MM.1S (cell line): ENCODE results near the gene ZNF215.

Experiments
- DNase-seq: peaks from one replicate; pipeline ENCODE4 v3.0.0-alpha.2; 2015
- H2AFZ ChIP-seq: fragments of 300-600 bp; sonication (generic); 2 replicates; pipeline ENCODE4 v1.6.0; 2016; ENCODE audit warnings: antibody characterized with exemption, low read length
- H3F3A ChIP-seq: fragments of 300-600 bp; sonication (generic); 2 replicates; pipeline ENCODE4 v1.6.1; 2016; ENCODE audit warnings: mild to moderate bottlenecking, antibody characterized with exemption, low read length, moderate library complexity, mixed read lengths; ENCODE audit not compliant: insufficient read depth
- H3K27ac ChIP-seq: fragments of 300-600 bp; sonication (generic); 2 replicates; pipeline ENCODE4 v1.5.1; 2016; ENCODE audit warnings: mild to moderate bottlenecking, low read length
- H3K27me3 ChIP-seq: fragments of 300-600 bp; sonication (generic); replicated peaks from 2 replicates; pipeline ENCODE4 v1.6.0; 2016; ENCODE audit warnings: low read length; ENCODE audit not compliant: insufficient read depth
- H3K36me3 ChIP-seq: fragments of 300-600 bp; sonication (generic); replicated peaks from 2 replicates; pipeline ENCODE4 v1.6.1; 2016; ENCODE audit warnings: mild to moderate bottlenecking, low read length, mixed read lengths; ENCODE audit not compliant: insufficient read depth
- H3K4me1 ChIP-seq: fragments of 300-600 bp; sonication (generic); 2 replicates; pipeline ENCODE4 v1.6.1; 2016; ENCODE audit warnings: low read length, mixed read lengths
- H3K4me2 ChIP-seq: fragments of 300-600 bp; sonication (generic); 2 replicates; pipeline ENCODE4 v1.6.0; 2016; ENCODE audit warnings: low read depth, low read length
- H3K4me3 ChIP-seq: fragments of 300-600 bp; sonication (generic); 2 replicates; pipeline ENCODE4 v1.5.1; 2016; ENCODE audit warnings: low read length, mixed read lengths
- H3K79me2 ChIP-seq: fragments of 300-600 bp; sonication (generic); 2 replicates; pipeline ENCODE4 v1.6.1; 2016; ENCODE audit warnings: mixed run types, low read length, mixed read lengths
- H3K9ac ChIP-seq: fragments of 300-600 bp; sonication (generic); 2 replicates; pipeline ENCODE4 v1.6.1; 2016; ENCODE audit warnings: low read length, mixed read lengths
- H3K9me2 ChIP-seq: fragments of 300-600 bp; sonication (generic); replicated peaks from 2 replicates; pipeline ENCODE4 v1.6.1; 2016; ENCODE audit warnings: mild to moderate bottlenecking, low read length, mixed read lengths; ENCODE audit not compliant: insufficient read depth
- H3K9me3 ChIP-seq: fragments of 300-600 bp; sonication (generic); replicated peaks from 2 replicates; pipeline ENCODE4 v1.6.1; 2016; ENCODE audit warnings: mild to moderate bottlenecking, low read length, mixed read lengths; ENCODE audit not compliant: insufficient read depth
- H4K20me1 ChIP-seq: fragments of 300-600 bp; sonication (generic); 2 replicates; pipeline ENCODE4 v1.6.1; 2016; ENCODE audit warnings: mild to moderate bottlenecking, low read length, moderate library complexity, mixed read lengths; ENCODE audit not compliant: insufficient read depth
- CTCF ChIP-seq: fragments of 300-600 bp; sonication (generic); IDR thresholded peaks from 2 replicates; pipeline ENCODE4 v1.5.1; 2016; ENCODE audit warnings: antibody characterized with exemption, low read length, mixed read lengths
- EZH2 ChIP-seq: fragments of 300-600 bp; sonication (generic); optimal IDR thresholded peaks from 2 replicates; pipeline ENCODE3; 2017; ENCODE audit warnings: low read depth, mild to moderate bottlenecking, antibody characterized with exemption, low read length, mixed read lengths
- EZH2phosphoT487 ChIP-seq: fragments of 300-600 bp; sonication (generic); IDR thresholded peaks from 2 replicates; pipeline ENCODE4 v1.6.1; 2018; ENCODE audit warnings: antibody characterized with exemption, low read length

ZNF215 gene

DNA sequence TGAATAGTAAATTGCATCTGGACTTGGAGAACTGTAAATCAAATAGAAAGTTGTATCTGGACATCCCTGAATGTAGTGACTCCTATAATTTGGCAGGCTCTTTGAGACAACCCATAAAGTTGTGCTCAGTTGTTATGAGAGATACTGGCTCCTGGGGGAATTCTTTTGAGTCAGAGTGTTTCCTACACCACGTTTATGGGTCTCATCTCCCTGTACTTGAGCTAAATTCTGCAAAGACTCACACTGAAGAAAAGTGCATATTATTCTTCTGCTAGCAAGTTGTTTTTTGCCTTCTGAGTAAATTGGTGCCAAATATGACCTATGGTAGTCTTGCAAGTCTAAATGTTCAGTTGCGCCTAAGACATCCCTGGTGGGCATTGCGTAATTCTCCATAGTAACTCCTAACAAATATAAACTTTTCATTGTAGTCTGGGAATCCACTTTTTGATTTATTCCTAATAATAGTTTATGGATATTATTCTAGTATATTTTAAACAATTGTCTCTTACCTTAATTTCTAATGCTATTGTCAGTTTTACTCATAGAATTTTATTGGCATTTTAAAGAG, 5.0 kb downstream of the ZNF215 start:
- Histone ChIP-seq H3K4me1 (peaks cover 33% of the 10 kb centered on the region), H2AFZ (no peak overlapping the region), H3F3A (peaks cover 34% of the 10 kb centered on the region), H3K27me3 (no peaks in the 10 kb centered on the region), H3K36me3 (peaks cover 21% of the 10 kb centered on the region), H3K9ac (no peak overlapping the region), H3K4me3 (no peak overlapping the region), H3K4me2 (no peak overlapping the region), H3K79me2 (peaks cover 85% of the 10 kb centered on the region), H3K27ac (no peak overlapping the region), H3K9me3 (no peaks in the 10 kb centered on the region), H4K20me1 (no peaks in the 10 kb centered on the region), H3K9me2 (no peaks in the 10 kb centered on the region)
- DNase-seq = no peak
- TF ChIP-seq CTCF (no peak), EZH2phosphoT487 (no peak), EZH2 (no peak)

DNA sequence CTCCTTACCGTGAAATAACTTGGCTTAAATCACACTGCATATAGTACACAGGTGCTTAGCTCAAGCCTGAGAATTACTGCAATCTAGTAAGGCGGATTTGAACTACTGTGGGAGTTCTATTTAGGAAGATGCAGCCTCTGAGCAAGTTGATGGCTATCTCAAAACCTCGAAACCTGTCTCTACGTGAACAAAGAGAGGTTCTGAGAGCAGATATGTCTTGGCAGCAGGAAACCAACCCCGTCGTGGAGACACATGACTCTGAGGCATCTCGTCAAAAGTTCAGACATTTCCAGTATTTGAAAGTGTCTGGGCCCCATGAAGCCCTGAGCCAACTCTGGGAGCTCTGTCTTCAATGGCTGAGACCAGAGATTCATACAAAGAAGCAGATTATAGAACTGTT, 5.9 kb downstream of the ZNF215 start:
- TF ChIP-seq EZH2 (no peak), CTCF (no peak), EZH2phosphoT487 (no peak)
- Histone ChIP-seq H3K4me3 (no peak overlapping the region), H3K79me2 (peaks cover 88% of the 10 kb centered on the region), H3K9ac (no peak overlapping the region), H3K36me3 (peaks cover 27% of the 10 kb centered on the region), H3K9me3 (no peaks in the 10 kb centered on the region), H4K20me1 (no peaks in the 10 kb centered on the region), H3K27me3 (no peaks in the 10 kb centered on the region), H2AFZ (no peak overlapping the region), H3K4me1 (peaks cover 41% of the 10 kb centered on the region), H3K27ac (no peak overlapping the region), H3F3A (peaks cover 32% of the 10 kb centered on the region), H3K4me2 (no peak overlapping the region), H3K9me2 (no peaks in the 10 kb centered on the region)
- DNase-seq = no peak

DNA sequence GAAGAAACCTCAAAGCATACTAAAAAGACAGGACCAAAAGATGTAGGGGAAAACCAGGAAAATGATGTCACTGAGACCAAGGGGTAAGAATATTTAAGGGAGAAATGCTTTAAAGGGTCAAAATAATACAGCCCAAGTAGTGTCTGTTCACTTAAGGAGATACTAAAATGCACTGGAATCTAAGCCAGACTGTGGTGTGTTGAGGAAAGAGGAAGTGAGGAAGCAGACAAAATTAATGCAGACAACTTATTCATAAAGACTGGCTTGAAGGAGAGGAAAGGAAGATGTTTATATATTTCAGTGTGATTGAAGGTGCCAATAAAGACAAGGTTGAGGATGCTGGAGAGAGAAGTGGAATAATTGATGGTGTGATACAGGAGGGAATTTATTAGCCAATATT, 15.7 kb downstream of the ZNF215 start:
- Histone ChIP-seq H3K9me3 (no peaks in the 10 kb centered on the region), H2AFZ (no peak overlapping the region), H3K4me3 (no peak overlapping the region), H3K9me2 (no peaks in the 10 kb centered on the region), H3F3A (no peaks in the 10 kb centered on the region), H3K9ac (no peak overlapping the region), H4K20me1 (no peaks in the 10 kb centered on the region), H3K79me2 (peaks cover 30% of the 10 kb centered on the region), H3K4me1 (peaks cover under 1% of the 10 kb centered on the region; the same call in 1 of the 2 replicates), H3K27ac (no peak overlapping the region), H3K27me3 (no peaks in the 10 kb centered on the region), H3K4me2 (no peak overlapping the region), H3K36me3 (peaks cover 13% of the 10 kb centered on the region)
- no peak for DNase-seq
- TF ChIP-seq EZH2phosphoT487 (no peak), CTCF (no peak), EZH2 (no peak)
